GM18520 (cell line): Measurements from ENCODE around the gene SLC2A2.
"Not testable (repeated sequence)": the region's sequence is repeated elsewhere in the genome, so short reads cannot be mapped to it uniquely, and the experiment has no call there.

Experiments
- ATAC-seq: cut with Tn5 transposase; IDR thresholded peaks from one replicate; pipeline ENCODE4 v1.9.1; 2021; ENCODE audit not compliant: unreplicated experiment

The SLC2A2 gene

DNA sequence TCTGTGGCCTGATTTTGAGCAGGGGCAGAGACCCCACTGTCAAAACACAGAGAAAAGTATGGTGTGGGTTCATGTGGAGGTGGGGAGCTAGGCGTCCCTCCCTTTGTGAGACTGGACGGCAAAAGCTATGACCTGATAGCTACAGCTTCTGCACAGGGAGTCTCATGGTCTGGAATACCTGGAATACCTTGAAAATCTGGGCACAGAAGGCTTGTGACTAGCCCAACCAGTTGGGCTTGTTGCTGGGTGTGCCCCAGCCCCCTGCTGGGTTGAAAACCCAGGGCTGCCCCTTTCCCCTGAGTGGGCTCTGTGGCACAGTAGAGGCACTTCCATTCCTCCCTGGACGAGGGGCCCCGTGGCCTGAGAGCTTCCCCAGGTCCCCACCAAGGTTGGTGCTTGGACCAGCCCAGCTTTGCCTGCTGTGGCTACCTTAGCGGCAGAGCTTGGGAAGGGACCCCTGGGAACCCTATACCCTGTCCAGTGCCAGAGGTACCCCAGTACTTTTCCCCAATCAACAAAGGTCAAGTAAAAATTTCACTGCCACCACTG lies 37.3 kb downstream of the SLC2A2 start:
- no peak for ATAC-seq

GRCh38 chr3:170988378-170988777 lies 38.1 kb downstream of the SLC2A2 start:
- ATAC-seq = no peak

GRCh38 chr3:170985304-170985703 lies 41.2 kb downstream of the SLC2A2 start:
- ATAC-seq = no peak

- ATAC-seq = peak; percentile 81
These were observed 43.8 kb downstream of the SLC2A2 start for GRCh38 chr3:170982733-170983132.

- ATAC-seq = no peak
These were observed 46.1 kb downstream of the SLC2A2 start for GRCh38 chr3:170980399-170980798.

- ATAC-seq = no peak
These were observed 48.4 kb downstream of the SLC2A2 start for GRCh38 chr3:170977949-170978745.

DNA sequence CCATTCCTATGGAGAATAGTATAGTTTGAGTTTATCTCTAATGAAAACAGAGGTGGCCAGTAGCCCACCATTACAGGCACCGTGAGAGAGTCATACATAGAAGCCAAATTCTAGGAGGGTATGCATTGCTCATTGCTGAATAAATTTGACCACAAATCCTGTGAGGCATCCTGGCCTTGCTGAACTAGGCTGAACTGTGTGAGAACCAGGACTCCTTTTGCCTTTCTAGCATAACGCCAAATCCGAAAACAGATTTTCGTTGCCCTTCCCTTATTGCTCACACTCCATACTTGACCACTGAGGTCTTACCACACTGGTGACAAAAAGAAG lies 50.4 kb downstream of the SLC2A2 start:
- ATAC-seq = no peak

DNA sequence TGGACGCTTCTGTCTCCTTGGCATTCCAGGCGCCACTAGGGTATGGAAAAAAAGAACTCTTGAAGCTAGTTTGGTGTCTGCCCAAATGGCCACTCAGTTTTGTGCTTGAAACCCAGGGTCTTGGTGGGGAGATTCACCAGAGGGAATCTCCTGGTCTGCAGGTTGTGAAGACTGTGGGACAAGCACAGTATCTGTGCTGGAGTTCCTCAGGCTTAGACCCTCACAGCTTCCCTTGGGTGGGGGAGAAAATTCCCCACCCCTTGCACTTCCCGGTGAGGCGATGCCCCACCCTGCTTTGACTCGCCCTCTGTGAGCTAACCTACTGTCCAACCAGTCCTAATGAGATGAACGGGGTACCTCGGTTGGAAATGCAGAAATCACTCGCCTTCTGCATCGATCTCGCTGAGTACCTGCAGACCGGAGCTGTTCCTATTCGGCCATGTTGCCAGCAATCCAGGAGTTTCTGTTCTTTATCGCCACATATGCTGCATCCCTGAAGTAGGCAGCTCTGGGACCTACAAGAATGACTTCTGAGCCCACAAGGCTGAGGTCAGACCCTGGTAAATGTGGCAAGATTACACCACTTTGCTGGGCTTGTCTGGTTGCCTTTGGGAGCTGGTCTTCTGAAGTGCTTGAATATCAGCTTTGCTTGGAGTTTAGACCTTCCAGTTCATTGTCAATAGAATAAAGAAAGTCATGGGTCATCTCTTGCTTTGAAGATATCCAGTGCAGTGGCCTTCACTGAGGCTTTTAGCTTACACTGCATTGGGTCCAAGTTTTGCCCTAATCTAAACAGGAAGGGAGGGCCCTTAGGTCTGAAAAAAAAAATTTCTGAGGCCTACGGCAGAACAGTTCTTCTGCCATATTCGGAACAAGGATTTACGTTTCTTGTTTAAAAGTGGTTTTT lies 51.0 kb downstream of the SLC2A2 start:
- no peak for ATAC-seq

GRCh38 chr3:170974872-170975271 lies 51.6 kb downstream of the SLC2A2 start:
- no peak for ATAC-seq

DNA sequence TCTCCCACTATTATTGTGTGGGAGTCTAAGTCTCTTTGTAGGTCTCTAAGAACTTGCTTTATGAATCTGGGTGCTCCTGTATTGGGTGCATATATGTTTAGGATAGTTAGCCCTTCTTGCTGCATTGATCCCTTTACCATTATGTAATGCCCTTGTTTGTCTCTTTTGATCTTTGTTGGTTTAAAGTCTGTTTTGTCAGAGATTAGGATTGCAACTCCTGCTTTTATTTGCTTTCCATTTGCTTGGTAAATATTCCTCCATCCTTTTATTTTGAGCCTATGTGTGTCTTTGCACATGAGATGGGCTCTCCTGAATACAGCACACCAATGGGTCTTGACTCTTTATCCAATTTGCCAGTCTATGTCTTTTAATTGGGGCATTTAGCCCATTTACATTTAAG lies 53.6 kb downstream of the SLC2A2 start:
- ATAC-seq = not testable (repeated sequence)

DNA sequence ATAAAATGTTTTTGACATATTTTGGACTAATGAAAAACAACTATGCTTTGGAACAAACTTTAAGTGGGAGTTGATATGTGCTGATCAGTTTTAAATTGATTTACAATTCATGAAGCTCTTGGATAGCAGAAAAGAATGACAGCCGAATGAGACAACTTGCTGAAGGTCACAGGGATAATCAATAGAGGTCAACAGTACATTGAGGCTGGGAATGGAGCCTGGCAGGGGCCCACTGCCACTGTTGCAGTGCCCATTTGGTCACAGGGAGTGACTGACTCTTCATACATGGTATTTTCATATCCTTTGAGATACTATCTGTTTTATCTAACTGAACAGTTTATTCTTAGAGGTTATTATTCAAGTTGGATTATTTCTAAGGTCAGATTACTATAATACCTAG lies 59.4 kb downstream of the SLC2A2 start:
- ATAC-seq = no peak

- ATAC-seq = no peak
These were observed 60.0 kb downstream of the SLC2A2 start for GRCh38 chr3:170966495-170966894.

- ATAC-seq = no peak
These were observed 64.1 kb downstream of the SLC2A2 start for GRCh38 chr3:170962411-170962810.

GRCh38 chr3:170961616-170962400 lies 64.7 kb downstream of the SLC2A2 start:
- ATAC-seq = no peak

- ATAC-seq = no peak
These were observed 67.1 kb downstream of the SLC2A2 start for GRCh38 chr3:170959457-170959856.

GRCh38 chr3:170956647-170957046 lies 69.9 kb downstream of the SLC2A2 start:
- no peak for ATAC-seq

DNA sequence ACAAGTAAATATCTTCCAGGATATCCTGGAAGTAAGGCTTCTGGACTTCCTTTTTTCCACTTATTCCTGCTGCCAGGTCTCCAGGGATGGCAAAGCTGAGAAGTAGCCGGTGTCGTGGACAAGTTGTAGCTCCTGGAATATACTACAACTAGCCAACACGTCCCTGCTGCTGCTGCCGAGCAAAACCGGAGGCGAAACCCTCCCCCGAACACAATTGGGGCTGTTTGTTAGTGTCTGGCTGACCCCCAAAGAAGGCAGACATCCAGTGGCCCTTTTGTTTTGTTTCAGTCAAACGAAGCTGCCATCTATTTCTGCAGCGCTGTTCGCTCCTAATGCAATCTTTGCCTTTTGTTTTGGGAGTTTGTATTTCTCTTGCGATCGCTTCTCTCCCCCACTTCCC lies 72.8 kb downstream of the SLC2A2 start:
- ATAC-seq = no peak

DNA sequence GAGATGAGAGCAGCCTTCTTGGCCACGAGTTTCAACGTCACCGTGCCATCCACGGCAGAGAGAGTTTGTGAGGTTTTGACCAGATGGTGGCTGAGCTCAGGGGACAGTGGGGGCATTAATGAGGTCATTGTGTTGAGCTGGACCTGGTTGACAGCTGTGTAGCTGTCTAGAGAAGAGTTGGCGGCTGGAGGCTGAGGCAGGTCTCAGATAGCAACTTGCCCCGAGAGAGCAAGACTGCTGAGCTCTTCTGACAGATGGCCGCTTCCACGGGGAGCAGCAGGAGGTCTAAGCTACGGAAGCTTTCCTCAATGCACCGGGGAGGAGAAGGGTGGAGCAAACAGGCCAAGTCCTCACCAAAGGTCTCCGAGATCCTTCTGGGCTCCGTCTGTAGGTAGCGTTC lies 73.3 kb downstream of the SLC2A2 start:
- no peak for ATAC-seq

GRCh38 chr3:170949211-170949610 lies 77.3 kb downstream of the SLC2A2 start:
- no peak for ATAC-seq

DNA sequence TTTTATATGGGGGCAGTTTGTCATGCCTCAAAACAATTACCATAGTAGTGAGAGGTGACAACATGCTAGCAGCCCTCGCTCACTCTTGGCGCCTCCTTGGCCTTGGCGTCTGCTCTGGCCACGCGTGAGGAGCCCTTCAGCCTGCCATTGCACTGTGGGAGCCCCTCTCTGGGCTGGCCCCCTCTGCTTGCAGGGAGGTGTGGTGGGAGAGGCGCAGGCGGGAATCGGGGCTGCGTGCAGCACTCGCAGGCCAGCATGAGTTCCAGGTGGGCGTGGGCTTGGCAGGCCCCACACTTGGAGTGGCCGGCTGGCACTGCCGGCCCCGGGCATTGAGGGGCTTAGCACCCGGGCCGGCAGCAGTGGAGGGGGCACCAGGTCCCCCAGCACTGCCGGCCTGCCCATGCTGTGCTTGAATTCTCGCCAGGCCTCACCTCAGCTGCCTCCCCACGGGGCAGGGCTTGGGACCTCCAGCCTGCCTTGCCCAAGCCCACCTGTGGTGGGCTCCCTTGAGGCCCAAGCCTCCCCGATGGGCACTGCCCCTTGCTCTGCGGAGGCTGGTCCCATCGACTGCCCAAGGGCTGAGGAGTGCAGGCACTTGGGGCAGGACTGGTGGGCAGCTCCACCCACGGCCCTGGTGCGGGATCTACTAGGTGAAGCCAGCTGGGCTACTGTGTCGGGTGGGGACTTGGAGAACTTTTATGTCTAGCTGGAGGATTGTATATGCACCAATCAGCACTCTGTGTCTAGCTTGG lies 79.3 kb downstream of the SLC2A2 start:
- ATAC-seq = no peak
